DOHH2 (cell line): Measurements from ENCODE around the gene GREB1L.

Experiments
- CTCF ChIP-seq: fragments of 200-600 bp; sonication (generic); IDR thresholded peaks from one replicate; pipeline ENCODE4 v1.5.1; 2014; ENCODE audit warnings: antibody characterized with exemption, mild to moderate bottlenecking, low read depth, low read length; ENCODE audit not compliant: poor library complexity, severe bottlenecking
- EZH2phosphoT487 ChIP-seq: fragments of 200-600 bp; sonication (generic); IDR thresholded peaks from 2 replicates; pipeline ENCODE4 v1.6.1; 2017; ENCODE audit warnings: borderline replicate concordance, mild to moderate bottlenecking, antibody characterized with exemption, low read length, moderate library complexity, mixed read lengths

GRCh38 chr18:21548647-21549046 lies 306.6 kb downstream of the GREB1L start:
- TF ChIP-seq CTCF (no peak), EZH2phosphoT487 (no peak)
